Urothelium cell line (cell line): ENCODE data around the gene NFYA.

Experiments
- DNase-seq: peaks from one replicate; pipeline ENCODE4 v3.0.0; 2011; ENCODE audit warnings: low spot score, mixed read lengths
- FAIRE-seq: peaks from 2 replicates; lab custom pipeline; 2011; peaks lifted over from hg19 to GRCh38; lab: Jason Lieb, UNC

The NFYA gene

DNA sequence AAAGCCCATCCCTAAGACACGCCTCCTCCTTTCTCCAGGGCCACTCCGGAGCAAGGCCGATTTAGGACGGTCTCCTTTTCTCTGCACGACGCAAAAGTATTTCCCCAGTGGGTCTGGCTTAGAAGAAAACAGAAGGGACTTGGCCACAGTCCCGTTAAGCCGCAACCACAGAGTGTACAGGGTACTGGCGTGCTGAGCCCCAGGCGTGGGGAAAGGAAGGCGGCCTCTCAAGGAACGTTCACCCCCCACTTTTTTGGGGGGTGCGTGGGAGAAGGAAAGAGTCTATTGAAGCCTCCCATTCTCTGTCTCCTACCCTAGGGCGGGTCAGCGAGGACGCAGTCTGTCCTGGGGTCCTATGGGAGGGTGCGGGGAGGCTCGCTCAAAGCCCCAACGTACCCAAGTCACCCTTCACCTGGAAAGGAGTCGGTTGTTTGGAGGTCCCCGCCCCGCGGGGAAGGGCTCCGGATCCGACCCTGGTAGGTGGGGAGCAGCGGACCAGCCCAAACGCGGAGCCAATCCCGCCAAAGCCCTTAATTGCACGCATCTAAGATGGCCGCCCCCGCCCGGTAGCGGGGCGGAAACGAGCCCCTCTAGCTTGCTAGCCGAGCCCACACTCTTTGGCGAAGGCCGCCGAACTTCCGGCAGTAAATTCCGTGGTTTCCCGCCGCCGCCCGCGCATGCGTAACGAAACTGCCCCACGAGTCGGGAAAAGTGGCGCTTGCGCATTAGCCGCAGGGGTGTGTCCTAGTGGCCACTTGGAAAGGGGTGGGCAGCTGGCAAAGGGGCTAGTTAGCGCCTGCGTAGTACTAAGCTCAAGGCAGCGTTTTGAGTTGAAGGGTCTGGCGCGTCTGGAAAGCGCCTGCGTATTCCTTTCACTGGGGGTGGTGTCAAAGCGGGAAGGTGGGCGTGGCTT is 595 bp upstream of the NFYA start, which contains the start of gene OARD1:
OARD1 (minus strand) TSS at position 434 of the 913 bp plus-strand sequence. CDS start 722 bp downstream, outside the sequence.
- DNase-seq (peak; percentile 97), FAIRE-seq (no peak)

DNA sequence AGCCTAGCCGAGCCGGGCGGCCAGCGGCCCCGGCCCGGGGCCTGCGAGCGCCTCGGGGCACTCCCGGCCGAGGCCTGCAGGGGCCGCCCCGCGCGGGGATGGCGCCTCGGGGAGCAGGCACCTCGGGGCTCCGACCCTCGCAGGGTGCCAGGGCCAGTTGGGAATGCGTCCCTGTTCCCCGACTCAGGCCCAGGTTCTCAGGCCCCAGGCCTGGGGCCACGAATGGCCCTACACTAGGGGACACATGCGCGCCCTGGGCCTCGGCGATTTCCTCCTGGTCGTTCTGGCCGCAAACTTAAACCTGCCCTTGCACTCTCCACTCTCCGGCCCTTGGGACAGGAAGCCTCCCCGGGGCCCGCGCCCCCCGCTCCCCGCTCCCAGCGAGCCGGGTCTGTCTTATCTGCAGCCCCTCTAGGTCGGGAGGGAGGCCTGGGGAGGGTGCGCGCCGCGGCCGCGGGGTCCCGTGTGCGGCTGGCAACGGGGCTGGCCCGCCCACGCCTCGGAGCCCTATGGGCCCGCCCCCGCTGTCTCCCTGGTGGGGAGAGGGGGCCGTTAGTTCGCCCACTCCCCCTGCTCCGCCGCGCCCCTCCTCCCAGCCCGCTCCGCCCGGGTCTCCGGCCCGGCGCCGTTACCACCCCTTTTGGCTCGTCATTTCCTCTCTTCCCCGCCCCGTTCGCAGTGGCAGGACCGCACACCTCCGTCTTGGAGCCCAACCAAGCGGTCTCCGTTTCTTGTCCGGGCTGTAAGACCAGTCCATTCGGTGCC is 611 bp downstream of the NFYA start:
- DNase-seq (peak; percentile 82), FAIRE-seq (peak; percentile 79)

DNA sequence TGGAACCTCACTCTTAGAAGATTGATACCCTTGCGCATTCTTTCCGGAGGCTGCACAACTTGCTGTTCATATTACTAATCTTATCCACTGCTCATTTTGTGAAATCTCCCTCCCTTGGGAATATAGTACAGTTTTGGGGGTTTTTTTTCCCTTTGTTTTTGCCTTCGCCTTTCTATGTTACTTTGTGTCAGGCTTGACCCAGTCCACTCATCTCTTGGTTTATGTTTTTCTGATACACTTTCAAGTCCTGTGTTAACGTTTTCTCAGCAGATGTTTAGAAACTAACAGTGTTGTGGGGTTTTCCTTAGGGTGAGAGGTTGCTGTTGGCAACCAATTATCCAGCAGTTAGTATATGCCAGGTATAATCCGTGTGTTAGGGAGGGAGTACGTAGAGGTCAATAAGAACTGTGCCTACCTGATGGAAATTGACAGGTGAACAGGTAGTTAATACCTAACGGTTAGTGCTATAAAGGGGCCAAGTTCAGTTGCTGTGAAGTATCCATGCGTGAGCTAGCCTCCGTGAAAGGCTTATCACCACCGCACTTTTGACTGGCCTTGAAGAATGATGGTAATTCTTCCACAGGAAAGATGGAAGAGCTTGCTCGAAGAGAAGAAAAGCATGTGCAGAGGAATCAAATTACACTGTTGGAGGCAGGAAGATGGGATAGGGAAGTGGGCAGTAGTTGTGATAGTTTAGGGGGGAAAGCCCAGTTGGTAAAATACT is 1.4 kb downstream of the NFYA start:
- DNase-seq = no peak
- FAIRE-seq = no peak

DNA sequence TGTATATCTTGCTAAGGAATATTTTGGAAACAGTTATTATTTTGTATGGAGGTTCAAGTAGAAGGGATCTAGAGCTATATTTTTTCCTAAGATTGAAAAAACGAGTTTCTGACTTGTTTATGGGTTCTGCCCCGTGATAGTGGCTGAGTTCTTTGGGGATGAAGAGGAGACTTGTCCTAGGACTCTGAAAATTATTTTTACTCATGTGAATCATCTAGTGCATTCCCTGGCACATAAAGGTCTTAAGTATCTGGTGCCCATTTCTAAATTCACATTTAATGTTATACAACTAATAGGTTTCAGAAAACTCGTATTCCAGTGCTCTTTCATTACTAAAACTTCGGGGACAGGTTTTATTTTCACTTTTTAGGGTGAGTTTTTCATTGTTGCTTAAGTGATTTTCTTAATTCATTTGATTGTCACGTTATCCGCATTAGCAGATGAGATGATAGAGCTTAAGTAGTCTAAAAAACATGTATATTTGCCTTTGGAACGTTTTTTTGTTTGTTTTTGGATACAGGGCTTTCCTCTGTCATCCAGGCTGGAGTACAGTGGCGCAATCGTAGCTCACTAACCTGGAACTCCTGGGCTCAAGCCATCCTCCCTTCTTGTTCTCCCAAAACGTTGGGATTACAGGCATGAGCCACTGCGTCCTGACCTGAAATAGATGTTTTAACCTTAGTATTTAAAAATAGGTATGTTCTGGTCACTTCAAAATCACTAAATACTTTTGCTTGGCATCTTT is 2.1 kb downstream of the NFYA start:
- no peak for FAIRE-seq
- no peak for DNase-seq

DNA sequence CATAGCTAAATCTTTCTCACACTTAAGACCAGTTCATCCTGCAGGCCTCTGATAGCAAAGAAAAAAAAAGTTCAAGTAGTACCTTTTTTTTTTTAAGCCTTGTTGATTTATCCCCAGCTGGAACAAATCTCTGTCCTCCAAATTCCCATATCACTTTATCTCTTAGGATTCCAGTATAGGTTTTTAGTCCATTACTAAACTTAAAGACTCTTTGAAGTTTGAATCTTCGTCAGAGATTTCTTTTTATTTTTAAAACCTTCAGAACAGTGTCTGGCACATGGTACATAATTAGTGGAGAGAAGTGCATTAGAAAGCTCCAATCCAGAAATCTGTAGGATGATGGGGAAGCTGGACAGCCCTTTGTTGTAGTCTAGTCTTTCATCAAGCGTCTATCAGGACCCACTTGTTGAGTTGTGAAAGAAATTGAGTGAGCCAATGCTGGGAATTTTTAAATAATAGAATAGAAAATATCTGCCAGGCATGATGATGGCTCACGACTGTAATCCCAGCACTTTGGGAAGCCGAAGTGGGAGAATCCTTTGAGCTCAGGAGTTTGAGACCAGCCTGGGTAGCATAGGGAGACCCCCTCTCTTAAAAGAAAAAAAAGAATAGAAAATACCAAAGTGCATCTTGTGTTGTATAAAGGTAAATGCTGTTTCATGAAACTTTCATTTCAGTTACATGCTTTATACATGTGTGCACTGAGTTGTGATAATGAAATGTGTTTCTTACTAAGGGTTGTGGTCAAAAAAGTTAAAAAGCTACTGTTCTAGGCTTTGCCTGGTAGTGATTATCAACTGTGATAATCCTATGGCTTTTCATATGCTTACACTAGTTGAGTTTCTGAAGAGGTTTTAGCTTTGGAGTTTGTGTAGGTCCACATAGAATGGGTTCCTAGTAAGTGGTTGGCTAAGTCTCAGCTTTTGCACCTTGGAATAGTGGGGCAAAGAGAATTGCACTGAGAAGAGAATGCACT is 3.2 kb downstream of the NFYA start:
- no peak for DNase-seq
- FAIRE-seq = no peak

DNA sequence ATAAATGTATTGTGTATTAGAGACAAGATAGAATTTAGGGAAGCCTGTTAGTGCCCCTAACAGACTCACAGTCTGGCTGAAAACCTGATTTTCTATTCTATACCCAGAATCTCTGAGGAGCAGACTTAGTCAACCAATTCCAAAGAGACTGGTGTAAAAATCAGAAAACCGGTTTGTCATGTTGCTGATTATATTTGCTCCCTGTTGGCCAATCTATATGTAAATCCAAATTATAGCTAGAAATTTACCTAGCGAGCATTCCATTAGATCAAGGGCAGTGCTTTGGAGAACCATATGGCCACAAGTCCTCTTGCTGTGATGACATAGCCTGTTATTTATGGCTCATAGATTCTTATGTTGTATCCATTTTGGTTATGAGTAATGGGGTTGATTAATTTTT is 4.8 kb downstream of the NFYA start:
- DNase-seq = no peak
- FAIRE-seq = no peak

DNA sequence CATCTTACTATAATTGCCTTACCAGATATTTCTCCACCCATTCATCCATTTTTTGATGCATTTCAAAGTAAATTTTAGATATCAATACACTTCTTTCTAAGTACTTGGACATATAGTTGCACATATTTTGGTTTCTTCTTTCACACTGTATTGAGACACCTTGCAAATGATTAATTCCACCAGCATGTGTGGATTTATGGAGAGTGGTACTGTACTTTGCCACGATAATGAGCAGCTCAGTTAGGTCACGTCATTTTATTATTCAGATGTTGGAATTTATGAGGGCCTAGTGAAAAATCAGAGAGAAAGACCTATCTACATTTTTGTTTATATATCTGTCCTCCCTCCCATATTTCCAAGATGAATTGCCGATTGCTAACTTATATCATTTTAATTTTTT is 5.3 kb downstream of the NFYA start:
- no peak for FAIRE-seq

DNA sequence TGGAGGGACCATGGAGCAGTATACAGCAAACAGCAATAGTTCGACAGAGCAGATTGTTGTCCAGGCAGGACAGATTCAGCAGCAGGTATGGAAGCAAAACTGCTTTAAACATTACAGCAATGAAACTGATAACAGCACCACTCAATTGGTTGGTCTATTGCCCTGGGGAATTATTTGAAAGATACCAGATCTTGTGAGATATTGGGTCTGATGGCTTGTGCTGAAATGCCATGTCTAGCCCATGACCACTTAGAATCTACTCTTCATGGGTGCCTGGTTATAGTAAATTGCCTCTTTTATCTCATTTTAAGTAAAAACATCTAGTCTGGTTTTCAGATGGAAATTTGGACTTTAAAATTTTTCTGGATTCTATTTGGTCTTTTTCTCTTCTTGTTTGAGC is 6.3 kb downstream of the NFYA start:
- DNase-seq (no peak), FAIRE-seq (no peak)

More for the DNA sequence above, 5.3 kb downstream of the NFYA start:
- no peak for DNase-seq

DNA sequence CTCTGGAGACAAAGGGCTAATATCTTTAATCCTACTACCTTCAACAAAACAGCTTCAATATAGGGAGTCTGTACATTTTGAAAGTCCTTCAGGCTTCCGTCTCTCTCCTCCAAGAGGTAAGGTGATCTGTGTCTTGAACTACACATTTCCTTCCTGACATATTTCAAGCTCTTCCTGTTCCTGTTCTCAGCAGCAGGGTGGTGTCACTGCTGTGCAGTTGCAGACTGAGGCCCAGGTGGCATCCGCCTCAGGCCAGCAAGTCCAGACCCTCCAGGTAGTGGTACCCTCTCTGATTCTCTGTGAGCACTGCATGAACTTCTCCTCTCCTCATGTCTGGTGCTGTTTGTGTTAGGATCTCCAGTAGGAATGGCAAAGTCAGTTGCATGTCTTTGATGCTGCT is 7.8 kb downstream of the NFYA start:
- FAIRE-seq (no peak), DNase-seq (no peak)

DNA sequence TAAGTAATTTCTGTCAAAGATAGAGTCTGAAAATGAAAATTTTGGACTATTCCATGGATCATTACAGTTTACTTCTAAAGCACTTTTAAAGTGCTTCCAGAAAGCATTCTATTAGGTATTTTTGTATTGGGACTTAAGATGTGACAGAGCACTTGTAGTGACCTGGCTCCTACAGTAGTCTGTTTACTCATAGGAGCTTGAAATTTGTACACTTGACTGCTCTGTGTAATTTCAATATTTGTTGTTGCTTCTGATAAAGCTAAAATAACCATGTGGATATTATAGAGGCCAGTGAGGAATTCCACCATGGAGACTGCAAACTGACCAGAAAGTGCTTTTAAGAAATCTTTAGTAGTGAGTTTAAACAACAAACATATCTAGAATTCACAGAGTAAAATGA is 10.3 kb downstream of the NFYA start:
- DNase-seq (no peak), FAIRE-seq (no peak)

DNA sequence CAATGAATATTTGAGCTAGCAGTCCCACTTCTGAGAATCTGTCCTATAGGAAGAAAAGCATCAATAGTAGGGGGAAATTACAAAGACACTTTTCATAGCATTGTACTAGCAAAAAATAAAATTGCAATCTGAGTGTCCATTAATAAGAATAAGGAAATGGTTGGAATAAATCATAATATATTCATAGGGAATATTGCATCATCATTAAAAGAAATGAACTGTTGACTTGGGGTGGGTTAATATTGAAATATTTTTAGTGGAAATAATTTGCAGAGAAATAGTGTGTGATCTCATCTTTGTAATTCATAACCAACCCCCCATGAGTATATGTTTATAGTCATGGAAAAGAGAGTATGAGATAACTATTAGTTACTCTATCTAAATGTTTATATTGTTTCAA is 12.4 kb downstream of the NFYA start:
- no peak for FAIRE-seq
- no peak for DNase-seq

DNA sequence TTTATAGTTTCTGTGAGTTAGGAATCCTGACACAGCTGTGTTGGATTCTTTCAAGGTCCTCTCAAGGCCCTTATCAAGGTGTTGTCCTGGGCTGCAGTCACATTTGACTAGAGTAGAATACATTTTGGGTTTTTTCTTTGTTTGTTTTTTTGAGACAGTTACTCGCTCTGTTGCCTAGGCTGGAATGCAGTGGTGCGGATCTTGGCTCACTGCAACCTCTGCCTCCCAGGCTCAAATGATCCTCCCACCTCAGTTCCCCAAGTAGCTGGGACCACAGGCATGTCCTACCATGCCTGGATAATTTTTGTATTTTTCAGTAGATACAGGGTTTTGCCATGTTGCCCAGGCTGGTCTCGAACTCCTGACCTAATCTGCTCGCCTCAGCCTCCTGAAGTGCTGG is 15.7 kb downstream of the NFYA start:
- DNase-seq = no peak
- no peak for FAIRE-seq

DNA sequence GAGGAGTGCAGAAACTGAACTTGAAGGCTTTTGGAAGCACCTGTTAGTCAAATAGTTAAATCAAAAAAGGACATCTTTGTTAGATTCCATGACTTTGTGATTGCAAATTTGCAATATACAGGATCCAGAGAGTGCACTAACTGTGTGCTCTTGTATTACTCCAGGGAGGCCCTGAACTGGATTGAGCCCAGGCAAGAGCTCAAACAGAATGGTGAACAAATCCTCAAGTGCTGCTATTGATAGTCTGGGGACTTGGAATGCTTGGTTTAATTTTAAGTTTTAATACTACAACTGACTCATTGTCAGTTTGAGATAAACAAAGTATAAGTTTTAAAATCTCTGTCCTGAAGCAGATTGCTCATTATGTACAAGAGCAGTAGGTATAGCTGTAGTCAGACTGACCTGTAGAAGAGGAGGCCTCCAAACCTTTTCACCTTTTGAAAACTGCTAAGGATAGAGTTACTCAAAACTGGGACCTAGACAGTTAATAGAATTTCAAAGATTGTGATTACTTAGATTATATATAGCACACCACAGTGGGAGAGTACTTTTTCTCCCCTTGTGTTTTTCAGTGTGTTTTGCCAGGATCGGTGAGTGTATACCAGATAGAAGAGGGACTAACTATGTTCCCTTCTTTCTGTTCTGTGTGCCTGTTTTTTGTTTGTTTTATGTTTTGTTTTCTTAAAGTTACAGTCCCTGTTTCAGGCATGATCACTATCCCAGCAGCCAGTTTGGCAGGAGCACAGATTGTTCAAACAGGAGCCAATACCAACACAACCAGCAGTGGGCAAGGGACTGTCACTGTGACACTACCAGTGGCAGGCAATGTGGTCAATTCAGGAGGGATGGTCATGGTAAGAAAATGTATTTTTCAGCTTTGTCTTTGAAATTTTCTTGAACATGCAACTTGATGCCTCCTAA is 18.3 kb downstream of the NFYA start:
- FAIRE-seq (no peak), DNase-seq (no peak)

DNA sequence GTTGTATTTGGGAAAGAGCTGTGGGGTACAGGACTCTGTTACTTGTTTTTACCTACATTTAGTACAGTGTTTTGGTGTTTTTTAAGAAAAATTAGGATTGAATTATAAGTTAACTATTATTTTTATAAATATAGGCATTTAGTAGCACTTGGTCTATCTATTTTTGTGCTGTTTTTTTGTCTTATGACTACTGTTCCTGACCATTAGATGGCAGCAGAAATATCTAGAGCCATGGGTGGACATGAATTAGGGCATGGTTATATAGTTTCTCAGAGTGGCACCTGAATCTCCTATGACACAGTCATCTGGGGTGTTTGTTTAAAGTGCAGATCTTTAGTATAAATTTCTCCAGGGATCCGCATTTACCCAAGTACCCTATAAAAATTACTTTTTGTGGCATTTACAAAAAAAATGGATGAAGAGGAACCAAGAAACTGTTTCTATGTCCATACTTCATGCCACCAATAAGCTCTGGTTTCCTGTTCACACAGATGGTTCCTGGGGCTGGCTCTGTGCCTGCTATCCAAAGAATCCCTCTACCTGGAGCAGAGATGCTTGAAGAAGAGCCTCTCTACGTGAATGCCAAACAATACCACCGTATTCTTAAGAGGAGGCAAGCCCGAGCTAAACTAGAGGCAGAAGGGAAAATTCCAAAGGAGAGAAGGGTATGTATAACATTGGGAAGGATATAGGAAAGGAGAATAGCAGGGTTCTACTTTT is 19.8 kb downstream of the NFYA start:
- DNase-seq (peak; percentile 21), FAIRE-seq (no peak)

DNA sequence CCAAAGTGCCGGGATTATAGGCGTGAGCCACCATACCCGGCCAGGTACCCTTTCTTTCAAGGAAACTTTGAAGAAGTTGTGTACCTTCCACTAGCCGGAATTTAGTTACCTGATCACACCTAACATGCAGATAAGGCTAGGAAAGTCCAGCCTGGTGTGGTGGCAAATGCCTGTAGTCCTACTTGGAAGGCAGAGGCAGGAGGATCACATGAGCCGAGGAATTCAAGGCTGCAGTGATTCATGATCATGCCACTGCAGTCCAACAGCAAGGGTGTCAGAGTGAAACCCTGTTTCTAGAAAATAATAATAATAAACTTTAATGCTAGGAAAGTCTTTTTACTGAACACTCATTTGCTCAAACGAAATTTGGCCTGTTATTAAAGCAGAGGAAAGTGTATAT is 21.0 kb downstream of the NFYA start:
- no peak for FAIRE-seq
- DNase-seq = no peak

DNA sequence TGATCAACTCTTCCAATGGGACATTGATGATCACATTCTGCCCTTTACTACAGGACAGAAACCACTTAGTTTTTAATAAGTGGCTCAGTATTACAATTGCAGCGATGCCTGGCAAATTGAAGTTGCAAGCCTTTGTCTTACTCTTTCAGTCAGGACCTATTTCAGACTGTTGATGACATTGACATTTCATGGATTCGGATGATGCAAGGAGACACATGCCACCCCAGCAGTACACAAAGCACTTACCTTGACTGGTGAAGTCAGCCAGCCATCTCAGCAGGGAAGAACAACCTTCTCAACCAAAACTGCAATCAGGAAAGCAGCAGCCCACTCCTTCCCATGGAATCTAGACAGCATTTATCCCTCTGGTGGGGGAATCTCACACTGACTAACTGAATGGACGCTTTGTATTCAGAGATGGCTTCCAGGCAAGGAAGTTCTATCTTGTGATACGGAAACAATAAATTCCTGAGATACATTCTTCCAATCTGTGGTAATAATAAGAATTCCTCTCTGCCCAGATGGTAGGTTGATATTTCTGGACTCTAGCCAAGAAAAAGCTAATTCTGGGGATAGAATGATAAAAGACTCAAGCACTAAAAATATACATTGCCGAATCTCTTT is 24.8 kb downstream of the NFYA start:
- peak; percentile 51 for DNase-seq

DNA sequence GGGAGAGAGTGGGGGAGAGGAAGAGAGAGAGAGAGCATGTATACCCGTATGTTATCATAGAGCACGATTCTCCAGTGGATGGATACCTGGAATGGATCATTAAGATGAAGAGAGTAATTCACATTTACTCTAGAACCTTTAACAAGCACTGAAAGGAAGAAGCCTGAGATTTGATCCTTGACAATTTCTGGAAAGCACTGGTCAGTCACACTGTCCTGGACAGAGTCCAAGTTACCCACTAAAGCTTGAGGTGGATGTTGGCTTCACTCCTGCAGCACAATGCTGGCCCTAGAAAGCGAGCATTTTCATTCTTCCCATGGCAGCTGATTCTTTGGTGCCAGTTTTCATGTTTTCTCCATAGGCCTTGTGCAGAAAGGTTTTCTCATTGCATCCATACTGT is 25.6 kb downstream of the NFYA start:
- no peak for DNase-seq
- FAIRE-seq = no peak

More for the DNA sequence above, 24.8 kb downstream of the NFYA start:
- FAIRE-seq = no peak
